GM19025 (cell line): ENCODE data around the gene FBXL4.

Experiments
- ATAC-seq: cut with Tn5 transposase; IDR thresholded peaks from one replicate; pipeline ENCODE4 v1.9.1; 2021; ENCODE audit warnings: mild to moderate bottlenecking, low read depth, moderate library complexity; ENCODE audit not compliant: unreplicated experiment

FBXL4 gene

GRCh38 chr6:98947411-98948292 lies at the start of gene FBXL4:
Gene FBXL4 (minus strand): TSS chr6:98947946. CDS start chr6:98926988, 20,958 bp downstream.
- peak; percentile 82 for ATAC-seq

DNA sequence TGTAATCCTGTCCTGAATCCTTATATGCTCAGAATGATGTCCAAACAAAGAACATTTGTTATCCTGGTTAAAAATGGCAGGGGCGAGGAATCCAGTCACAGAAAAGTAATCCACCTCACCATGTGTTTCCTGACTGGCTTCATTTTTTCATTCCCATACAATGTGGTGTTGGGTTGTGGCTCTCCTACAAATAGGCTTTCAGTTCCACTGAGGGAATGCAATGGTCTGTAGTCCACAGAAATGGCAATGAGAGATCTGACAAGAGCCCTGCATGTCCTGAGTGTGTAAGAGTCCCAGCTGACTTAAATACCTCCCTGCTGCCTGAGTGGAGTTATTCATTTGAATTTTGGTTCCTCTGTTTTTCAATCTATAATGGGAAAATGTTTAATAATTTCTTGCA lies 47.4 kb upstream of the FBXL4 start:
- ATAC-seq, result no peak

GRCh38 chr6:98992535-98992934 lies 44.8 kb upstream of the FBXL4 start:
- ATAC-seq, result no peak

- no peak for ATAC-seq
These were observed 38.4 kb upstream of the FBXL4 start for GRCh38 chr6:98986071-98986615.

DNA sequence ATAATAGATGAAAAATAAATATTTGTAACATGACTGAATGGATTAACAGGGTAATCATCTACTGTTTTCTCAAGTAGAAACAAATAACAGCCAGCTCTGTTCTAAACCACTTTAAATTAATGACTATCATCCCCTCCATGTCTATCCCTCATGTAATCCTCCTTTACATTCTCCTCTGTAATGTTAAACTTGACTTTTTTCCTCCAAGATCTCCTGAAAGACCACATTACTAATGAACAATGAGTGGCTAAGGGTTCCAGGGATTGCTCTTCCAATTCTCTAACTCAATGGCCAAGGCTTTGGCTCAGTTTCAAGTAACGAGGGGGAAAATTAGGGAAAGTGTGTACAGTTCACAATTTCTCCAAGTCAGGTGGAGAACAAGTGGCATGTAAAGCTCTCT lies 37.6 kb upstream of the FBXL4 start:
- ATAC-seq, result no peak

- no peak for ATAC-seq
These were observed 36.4 kb upstream of the FBXL4 start for GRCh38 chr6:98984121-98984520.

DNA sequence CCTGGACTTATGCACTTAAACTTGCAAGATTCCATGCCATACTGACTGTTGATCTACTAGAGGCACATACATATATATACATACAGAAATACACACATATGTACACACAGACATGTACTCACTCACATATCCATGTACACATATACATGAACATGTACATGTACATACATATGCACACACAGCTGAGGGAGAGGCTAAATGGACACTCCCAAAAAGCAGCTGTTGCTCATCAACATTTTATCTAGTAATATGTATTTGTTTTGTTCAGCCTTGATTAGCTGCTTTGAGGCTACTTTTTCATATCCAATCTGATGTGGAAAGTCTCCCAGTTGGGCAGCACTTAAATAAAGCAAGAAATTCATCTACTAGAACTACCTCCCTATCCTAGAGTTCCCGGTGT lies 33.7 kb upstream of the FBXL4 start:
- ATAC-seq, result no peak

DNA sequence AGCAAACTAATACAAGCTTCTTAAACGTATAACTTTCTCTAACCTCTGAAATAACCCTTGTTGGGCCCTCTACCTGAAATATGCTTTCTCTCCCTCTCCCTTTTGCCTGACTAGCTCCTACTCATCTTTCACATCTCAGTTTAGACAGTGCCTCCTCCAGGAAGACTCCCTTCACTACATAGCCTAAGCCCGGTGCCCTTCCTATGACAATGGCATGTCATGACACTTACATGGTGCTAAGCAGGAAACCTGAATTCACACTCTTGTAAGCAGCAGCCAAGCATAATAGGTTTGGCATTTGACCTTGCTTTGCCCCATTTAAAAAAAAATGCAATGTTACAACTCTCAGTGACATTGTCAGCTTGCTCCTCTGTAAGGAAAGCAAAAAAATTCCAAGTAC lies 33.1 kb upstream of the FBXL4 start:
- ATAC-seq, result no peak

DNA sequence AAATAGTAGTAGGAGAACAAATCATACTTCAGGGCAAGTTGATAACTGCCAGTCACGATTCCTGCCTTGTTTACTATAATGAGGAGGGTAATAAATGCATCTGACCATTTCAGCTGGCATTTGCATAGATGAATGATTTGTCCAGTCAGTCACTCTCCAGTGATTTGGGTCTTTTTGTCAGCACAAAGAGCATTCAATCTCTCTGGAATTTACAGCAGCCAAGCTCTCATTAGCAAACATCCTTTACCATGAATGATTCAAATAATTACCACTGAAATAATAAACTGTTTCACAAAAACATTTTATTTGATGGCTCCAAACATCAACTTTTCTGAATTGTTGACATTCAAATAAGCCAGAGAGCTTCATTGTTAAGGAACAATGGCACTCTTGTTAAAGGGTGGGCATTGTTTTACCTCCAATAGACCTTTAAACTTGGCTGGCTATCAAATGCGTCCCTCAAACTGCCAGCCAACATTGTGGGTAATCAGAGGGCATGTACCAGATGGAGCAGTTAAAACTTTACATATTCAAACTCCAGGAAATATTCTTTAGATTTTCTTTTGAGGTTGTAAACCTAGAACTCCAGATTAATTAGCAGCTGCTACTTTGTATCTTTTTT lies 30.0 kb upstream of the FBXL4 start:
- no peak for ATAC-seq

DNA sequence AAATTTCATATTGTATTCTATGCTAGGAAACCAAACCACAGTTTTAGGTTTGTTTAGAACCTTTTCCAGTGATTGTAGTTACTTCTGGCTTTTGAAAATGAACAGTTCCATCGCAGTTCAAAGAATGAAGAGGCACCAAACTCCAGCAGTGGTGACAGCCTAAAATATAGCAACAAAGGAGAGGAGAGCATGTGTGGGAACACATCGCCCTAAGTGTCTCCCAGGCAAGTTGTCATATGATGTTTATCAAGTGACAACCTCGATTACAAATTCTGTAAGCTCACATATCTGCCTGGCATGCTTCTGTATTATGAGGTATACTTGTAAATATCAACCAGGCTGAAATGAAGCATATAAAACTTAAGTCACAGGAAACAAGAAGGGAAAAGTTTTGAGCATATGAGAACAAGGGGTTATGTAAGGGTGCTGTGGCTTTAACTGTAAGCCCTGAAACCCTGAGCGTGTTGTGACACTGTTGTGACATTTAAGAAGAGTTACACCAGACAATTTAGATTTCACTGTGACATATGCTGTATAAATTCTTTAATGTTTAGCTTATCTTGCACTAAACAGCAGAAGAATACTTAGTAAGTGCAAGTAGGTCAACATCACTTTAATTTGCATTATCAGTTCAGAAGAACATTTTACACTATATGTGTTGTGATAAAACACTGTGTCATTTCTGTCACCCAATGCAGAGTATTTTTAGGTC lies 29.1 kb upstream of the FBXL4 start:
- no peak for ATAC-seq

DNA sequence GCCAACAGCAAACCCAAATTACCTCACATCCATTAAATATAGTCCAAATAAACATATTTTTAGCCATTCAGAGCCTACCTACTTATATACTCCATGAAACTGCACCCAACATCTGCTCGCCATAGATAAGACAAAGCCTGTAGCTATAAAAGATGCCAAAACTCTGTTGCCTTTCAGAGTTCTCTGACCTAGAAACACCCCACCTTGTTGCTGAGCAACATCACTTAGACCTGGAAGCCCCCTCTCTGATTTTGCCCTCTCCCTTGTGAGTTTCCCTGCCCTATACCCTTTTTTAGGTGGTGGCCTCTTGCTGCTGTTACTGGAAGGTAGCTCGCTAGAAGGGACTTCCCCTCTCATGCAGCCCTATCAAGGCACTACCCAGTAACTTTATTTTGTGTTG lies 27.7 kb upstream of the FBXL4 start:
- ATAC-seq, result no peak

DNA sequence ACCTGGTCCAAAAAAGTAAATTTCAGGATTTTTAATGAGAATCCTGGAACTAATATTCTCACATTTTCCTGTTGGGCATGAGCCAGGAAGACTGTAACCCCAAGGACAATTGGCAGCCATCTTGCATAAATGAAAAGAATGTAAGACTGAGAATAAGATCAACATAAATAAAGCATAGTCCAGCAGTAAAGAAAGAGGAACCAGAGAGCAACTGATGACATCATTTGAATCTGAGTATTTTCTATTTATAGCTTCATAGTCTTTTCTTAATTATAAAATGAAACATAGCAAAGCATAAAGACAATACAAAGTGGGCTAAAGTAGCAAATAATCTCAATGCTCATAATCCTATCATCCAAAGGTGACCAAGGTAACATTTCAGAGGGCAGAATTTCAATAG lies 26.6 kb upstream of the FBXL4 start:
- no peak for ATAC-seq

GRCh38 chr6:98973571-98973970 lies 25.8 kb upstream of the FBXL4 start:
- ATAC-seq, result no peak

- ATAC-seq, result no peak
These were observed 23.6 kb upstream of the FBXL4 start for GRCh38 chr6:98971303-98971702.

- no peak for ATAC-seq
These were observed 22.7 kb upstream of the FBXL4 start for GRCh38 chr6:98970469-98970868.

DNA sequence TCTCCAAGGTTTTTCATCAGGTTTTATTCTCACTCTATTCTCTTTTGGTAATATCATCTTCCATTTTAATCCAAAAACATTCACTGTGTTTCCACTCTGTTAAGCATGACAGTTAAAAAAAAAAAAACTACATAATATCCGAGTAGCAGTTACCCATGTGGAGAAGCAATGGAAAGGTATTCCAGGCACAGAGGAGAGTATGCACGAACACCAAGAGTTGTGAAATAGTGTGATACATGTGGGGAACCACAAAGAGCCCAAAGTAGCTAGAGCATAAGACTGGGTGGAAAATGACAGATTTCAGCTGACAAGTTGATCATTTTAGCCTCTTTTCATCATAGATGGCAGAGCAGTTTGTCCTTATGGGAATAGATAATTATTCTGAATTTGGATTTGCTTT lies 19.9 kb upstream of the FBXL4 start:
- ATAC-seq, result no peak

GRCh38 chr6:98959631-98960030 lies 11.9 kb upstream of the FBXL4 start:
- ATAC-seq, result no peak

GRCh38 chr6:98958776-98959175 lies 11.0 kb upstream of the FBXL4 start:
- no peak for ATAC-seq

- no peak for ATAC-seq
These were observed 9.7 kb upstream of the FBXL4 start for GRCh38 chr6:98957450-98957849.

DNA sequence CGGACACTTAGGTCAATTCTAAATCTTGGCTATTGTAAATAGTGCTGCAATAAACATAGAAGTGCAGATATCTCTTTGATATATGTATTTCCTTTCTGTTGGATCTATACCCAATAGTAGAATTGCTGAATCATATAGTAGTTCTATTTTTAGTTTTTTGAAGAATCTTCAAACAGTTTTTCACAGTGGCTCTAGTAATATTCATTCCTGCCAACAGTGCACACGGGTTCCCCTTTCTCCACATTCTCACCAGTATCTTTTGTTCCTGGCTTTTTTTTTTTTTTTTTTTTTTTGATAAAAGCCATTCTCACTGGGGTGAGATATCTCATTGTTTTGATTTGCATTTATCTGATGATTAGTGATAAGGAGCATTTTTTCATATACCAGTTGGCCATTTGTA lies 1.8 kb upstream of the FBXL4 start:
- ATAC-seq, result no peak

DNA sequence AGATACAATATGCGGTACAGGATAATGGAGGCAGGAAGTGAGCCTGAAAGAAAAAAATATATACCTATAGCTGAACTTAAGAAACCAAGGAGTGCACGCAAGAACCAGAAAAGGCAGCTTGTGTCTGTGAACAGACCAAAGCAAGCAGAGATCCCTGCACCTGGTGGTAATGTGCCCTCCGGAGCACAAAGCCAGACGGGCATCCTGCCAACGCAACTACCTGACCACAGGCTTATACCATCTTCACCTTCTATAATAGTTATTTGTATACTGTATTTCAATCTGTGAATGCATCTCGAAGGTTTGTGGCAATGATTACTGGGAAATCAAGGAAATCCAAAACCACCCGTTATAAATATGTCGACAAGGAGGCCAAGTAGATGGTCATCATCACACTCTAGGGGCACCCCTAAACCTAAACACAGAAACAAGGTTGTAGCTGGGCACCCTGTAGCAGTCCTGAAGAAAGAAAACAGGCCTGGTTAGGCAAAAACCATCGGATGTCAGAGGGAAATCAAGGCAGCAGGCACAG lies 801 bp downstream of the FBXL4 start:
- peak; percentile 18 for ATAC-seq
